Effector CD8-positive, alpha-beta T cell (primary cell): Measurements from ENCODE around the gene JOSD2.

Source experiments
- DNase-seq: peaks from one replicate; lab custom pipeline; 2025; lab: John Stamatoyannopoulos, UW

The JOSD2 gene

GRCh38 chr19:50494186-50495019 is 16.6 kb downstream of the JOSD2 start:
- no peak for DNase-seq

GRCh38 chr19:50493171-50493570 is 17.8 kb downstream of the JOSD2 start:
- no peak for DNase-seq

- DNase-seq, result no peak
Observed at GRCh38 chr19:50492303-50493052, 18.5 kb downstream of the JOSD2 start.

GRCh38 chr19:50490991-50491472 is 20.0 kb downstream of the JOSD2 start:
- no peak for DNase-seq

GRCh38 chr19:50490411-50490811 is 20.6 kb downstream of the JOSD2 start:
- no peak for DNase-seq

GRCh38 chr19:50489461-50490011 is 21.5 kb downstream of the JOSD2 start:
- no peak for DNase-seq

GRCh38 chr19:50488389-50489194 is 22.4 kb downstream of the JOSD2 start:
- no peak for DNase-seq

GRCh38 chr19:50486823-50487515 is 24.0 kb downstream of the JOSD2 start:
- DNase-seq, result peak; percentile 34

GRCh38 chr19:50485284-50485955 is 25.6 kb downstream of the JOSD2 start:
- no peak for DNase-seq

- DNase-seq, result no peak
Observed at GRCh38 chr19:50482916-50483315, 28.1 kb downstream of the JOSD2 start.

- DNase-seq, result no peak
Observed at GRCh38 chr19:50482271-50482855, 28.6 kb downstream of the JOSD2 start.

- no peak for DNase-seq
Observed at GRCh38 chr19:50481351-50482149, 29.4 kb downstream of the JOSD2 start.

- no peak for DNase-seq
Observed at GRCh38 chr19:50480281-50481111, 30.5 kb downstream of the JOSD2 start.

- no peak for DNase-seq
Observed at GRCh38 chr19:50479761-50480251, 31.2 kb downstream of the JOSD2 start.

GRCh38 chr19:50478901-50479715 is 31.9 kb downstream of the JOSD2 start:
- DNase-seq, result no peak

GRCh38 chr19:50477751-50478515 is 33.1 kb downstream of the JOSD2 start:
- no peak for DNase-seq

GRCh38 chr19:50476907-50477238 is 34.1 kb downstream of the JOSD2 start:
- no peak for DNase-seq
